ENCODE results near the gene FAM163B.

GRCh38 chr9:133571896-133572595 lies 37.1 kb downstream of the FAM163B start:
- no peak for TF ChIP-seq CTCF (IDR thresholded peaks at IDR 0.05; ENCODE audit: extremely low read depth in 1 of 2, insufficient read depth in 1 of 2, low read depth in 1 of 2, low read length in 2 of 2)
- no peak for TF ChIP-seq POLR2A (IDR thresholded peaks at IDR 0.05; ENCODE audit: low read depth, low read length)
- no peak for TF ChIP-seq FOS (IDR thresholded peaks at IDR 0.05; ENCODE audit: borderline replicate concordance, insufficient read depth, low read length)
- no peak for TF ChIP-seq MAX (IDR thresholded peaks at IDR 0.05; ENCODE audit: insufficient read depth, insufficient read length)
- TF ChIP-seq EZH2 (IDR thresholded peaks at IDR 0.05; ENCODE audit: borderline replicate concordance, low read depth, low read length, severe bottlenecking) = no peak
- TF ChIP-seq POLR2AphosphoS5 (IDR thresholded peaks at IDR 0.05; ENCODE audit: insufficient read depth, low read depth, low read length) = no peak
- no peak for TF ChIP-seq GATA2 (IDR thresholded peaks at IDR 0.05; ENCODE audit: insufficient read depth, insufficient read length, low read depth, low read length)

Data from endothelial cell of umbilical vein (primary cell).